A549 (cell line): Measurements from ENCODE around the gene MYBL2. TPM values are rescaled to one million over a fixed set of nuclear protein-coding genes. Genes with fewer than 3 reads are reported as not detected.

ENCODE experiments used
- ATAC-seq, 2 experiments: fragments of 200-7000 bp in 1 of 2; fragments of >200 bp in 1 of 2; cut with Nextera tagmentation in 1 of 2; cut with Tn5 transposase in 1 of 2; 3 replicates each; pipeline versions ENCODE4 v1.8.0 to v1.9.1; 2018 to 2020; ENCODE audit warnings: mild to moderate bottlenecking in 1 of 2, moderate library complexity in 1 of 2
- CTCF ChIA-PET: fragments of 300-600 bp; sonication (Branson Sonifier 250); formaldehyde crosslinking; extraction: SDS; loops from one replicate; lab custom pipeline; 2021; ENCODE audit warnings: antibody characterized with exemption, inconsistent platforms; lab: Yijun Ruan, JAX
- POLR2A ChIA-PET: fragments of 350-600 bp; formaldehyde crosslinking; extraction: SDS; loops from one replicate; lab custom pipeline; 2021; ENCODE audit warnings: antibody characterized with exemption, inconsistent platforms; lab: Yijun Ruan, JAX
- DNase-seq, 2 experiments: peaks; one replicate each; pipeline versions ENCODE4 v3.0.0 to v3.0.0-alpha.2; 2011 to 2016; ENCODE audit warnings: low read depth in 1 of 2, low spot score in 1 of 2
- FAIRE-seq: peaks from 2 replicates; lab custom pipeline; 2011; peaks lifted over from hg19 to GRCh38; lab: Jason Lieb, UNC
- H3K27ac ChIP-seq, 2 experiments: fragments of >200 bp; sonication (Bioruptor Twin); formaldehyde crosslinking; 3 replicates each; pipeline ENCODE4 v1.5.1; 2016 to 2017
- H3K4me1 ChIP-seq: fragments of >200 bp; sonication (Bioruptor Twin); formaldehyde crosslinking; 3 replicates; pipeline ENCODE4 v1.6.1; 2016
- H3K4me2 ChIP-seq: fragments of >200 bp; sonication (Bioruptor Twin); formaldehyde crosslinking; 3 replicates; pipeline ENCODE4 v1.6.1; 2016
- H3K4me3 ChIP-seq: fragments of >200 bp; sonication (Bioruptor Twin); formaldehyde crosslinking; 3 replicates; pipeline ENCODE4 v1.5.1; 2016
- H3K9me3 ChIP-seq: fragments of >200 bp; sonication (Bioruptor Twin); formaldehyde crosslinking; 3 replicates; pipeline ENCODE4 v1.6.1; 2016
- BCL3 ChIP-seq: fragments of >200 bp; sonication (Bioruptor Twin); formaldehyde crosslinking; IDR thresholded peaks from 3 replicates; pipeline ENCODE4 v1.6.1; 2016
- CTCF ChIP-seq: fragments of >200 bp; sonication (Bioruptor Twin); formaldehyde crosslinking; IDR thresholded peaks from 3 replicates; pipeline ENCODE4 v1.5.1; 2016
- E2F6 ChIP-seq: IDR thresholded peaks from 2 replicates; pipeline ENCODE4 v1.6.1; 2012; ENCODE audit warnings: low read depth, borderline replicate concordance
- EHF ChIP-seq: fragments of 250-450 bp; sonication (Bioruptor Pico); IDR thresholded peaks from 2 replicates; pipeline ENCODE4 v1.5.0; 2020; ENCODE audit warnings: mild to moderate bottlenecking
- GATA3 ChIP-seq: IDR thresholded peaks from 2 replicates; pipeline ENCODE4 v1.6.1; 2012; ENCODE audit warnings: borderline replicate concordance
- HEYL ChIP-seq: fragments of 250-450 bp; sonication (Bioruptor Pico); IDR thresholded peaks from 2 replicates; pipeline ENCODE4 v1.8.0; 2021; ENCODE audit warnings: mild to moderate bottlenecking, moderate library complexity
- HMGXB4 ChIP-seq: fragments of 250-450 bp; sonication (Bioruptor Pico); IDR thresholded peaks from 2 replicates; pipeline ENCODE4 v1.5.0; 2021; ENCODE audit warnings: mild to moderate bottlenecking, moderate library complexity, borderline replicate concordance
- HOXB13 ChIP-seq: fragments of 250-450 bp; sonication (Bioruptor Pico); IDR thresholded peaks from 2 replicates; pipeline ENCODE4 v1.5.0; 2020; ENCODE audit warnings: low read depth, mild to moderate bottlenecking, moderate library complexity
- MYC ChIP-seq: IDR thresholded peaks from 2 replicates; pipeline ENCODE4 v1.6.1; 2012; ENCODE audit warnings: mild to moderate bottlenecking, inconsistent platforms, low read length, improper control_type of control experiment, borderline replicate concordance
- PBX3 ChIP-seq: IDR thresholded peaks from 2 replicates; pipeline ENCODE4 v1.6.1; 2012
- POLR2A ChIP-seq: IDR thresholded peaks from 2 replicates; pipeline ENCODE4 v1.6.1; 2012; ENCODE audit warnings: mild to moderate bottlenecking, low read length
- RARB ChIP-seq: fragments of 250-450 bp; sonication (Bioruptor Pico); IDR thresholded peaks from 2 replicates; pipeline ENCODE4 v1.8.0; 2021; ENCODE audit warnings: mild to moderate bottlenecking, moderate library complexity
- RNF2 ChIP-seq: fragments of 200-600 bp; sonication (generic); IDR thresholded peaks from 2 replicates; pipeline ENCODE4 v1.6.1; 2016; ENCODE audit warnings: low read depth, mild to moderate bottlenecking, antibody characterized with exemption, moderate library complexity, borderline replicate concordance
- TFCP2L1 ChIP-seq: fragments of 250-450 bp; sonication (Bioruptor Pico); IDR thresholded peaks from 2 replicates; pipeline ENCODE4 v1.5.0; 2021; ENCODE audit warnings: mild to moderate bottlenecking
- TP53 ChIP-seq: fragments of 250-450 bp; sonication (Bioruptor Pico); IDR thresholded peaks from 2 replicates; pipeline ENCODE4 v1.5.0; 2021; ENCODE audit warnings: mild to moderate bottlenecking, moderate library complexity
- ZC3H11A ChIP-seq: fragments of 450-650 bp; IDR thresholded peaks from 2 replicates; pipeline ENCODE4 v1.6.1; 2014; ENCODE audit warnings: antibody characterized with exemption, mild to moderate bottlenecking
- ZFP36 ChIP-seq: fragments of 450-650 bp; IDR thresholded peaks from 2 replicates; pipeline ENCODE4 v1.6.1; 2014; ENCODE audit warnings: borderline replicate concordance; ENCODE audit not compliant: partially characterized antibody
- ZNF302 ChIP-seq: fragments of 250-450 bp; sonication (Bioruptor Pico); IDR thresholded peaks from 2 replicates; pipeline ENCODE4 v1.9.0; 2021; ENCODE audit warnings: inconsistent platforms, mild to moderate bottlenecking, moderate library complexity
- WGBS: methylation state at CpG from one replicate; pipeline ENCODE4 v1.1.6; 2017; ENCODE audit errors: missing lambda C conversion rate; 5-methylcytosine and 5-hydroxymethylcytosine counted together
- polyA plus RNA-seq, 4 experiments: library from polyadenylated mRNA; depleted of rRNA in 3 of 4; stranded (reverse); fragments of >200 nt; fragmentation: RNase III in 1 of 4; extraction: RNeasy Plus Mini Kit Qiagen cat#74134 plus additional on column Dnase treatment in 1 of 4; gene quantifications; 2 replicates in 3 of 4; 3 replicates in 1 of 4; pipeline ENCODE4 v1.2.3, GENCODE V29; 2011 to 2017
- TF ChIP-seq, protein P1 (sequence below): fragments of 250-450 bp; sonication (Bioruptor Pico); IDR thresholded peaks from 2 replicates; pipeline ENCODE4 v1.5.0; 2020; ENCODE audit warnings: low read depth, mild to moderate bottlenecking, moderate library complexity
- TF ChIP-seq, protein P2 (sequence below): fragments of 450-650 bp; IDR thresholded peaks from 2 replicates; pipeline ENCODE4 v1.6.1; 2014; ENCODE audit warnings: antibody characterized with exemption

MYBL2 gene
- polyA plus RNA-seq, 2 of the 4 experiments (the other 2 are of a cell fraction) = 19.9 to 53.7 TPM

DNA sequence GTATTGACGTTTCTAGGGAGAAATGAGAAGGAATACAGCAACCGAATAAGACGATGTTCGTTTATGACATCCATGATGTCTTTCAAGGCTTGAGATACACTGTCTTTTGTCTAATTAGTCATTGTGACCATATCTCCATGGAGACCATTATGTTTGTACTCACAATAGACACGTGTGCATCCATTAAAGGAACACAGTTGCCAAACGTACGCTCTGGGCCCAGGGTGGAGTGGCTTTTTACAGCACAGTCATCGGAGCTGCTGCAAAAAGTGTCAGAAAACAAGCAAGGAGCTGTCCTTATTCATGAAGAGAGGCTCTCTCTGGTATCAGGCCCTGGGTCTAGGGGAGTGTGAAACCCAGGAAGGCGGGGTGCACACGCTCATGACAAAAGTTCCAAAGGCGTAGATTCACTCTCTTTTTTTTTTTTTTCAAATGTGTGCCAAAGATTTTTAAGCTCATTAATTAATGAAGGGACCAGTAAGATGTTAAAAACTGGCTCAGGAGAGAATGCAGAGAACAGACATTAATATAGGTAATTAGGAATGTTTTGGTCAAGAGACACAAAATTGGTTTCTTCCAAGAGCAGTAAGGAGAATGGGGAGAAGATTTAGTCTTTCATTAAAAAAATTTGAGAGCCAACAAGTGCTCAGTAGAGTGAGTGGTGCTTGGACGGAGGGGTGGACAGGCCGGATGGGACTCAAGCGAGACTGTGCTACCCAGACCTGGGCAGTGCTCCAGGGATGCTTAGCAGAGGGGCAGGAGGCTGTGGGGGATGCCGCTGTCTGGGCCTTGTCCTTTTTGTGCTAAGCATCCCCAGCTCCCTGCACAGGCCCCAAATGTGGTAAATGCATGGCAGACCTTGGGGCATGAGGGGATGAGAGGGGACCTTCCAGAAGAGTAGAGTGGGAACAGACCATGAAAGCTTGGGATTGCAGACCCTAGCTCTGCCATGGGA, 94.7 kb downstream of the MYBL2 start:
- ATAC-seq = peak in 1 of 2 experiments; percentile 19; a peak in 2 of 6 replicates
- TF ChIP-seq, protein P1, sequence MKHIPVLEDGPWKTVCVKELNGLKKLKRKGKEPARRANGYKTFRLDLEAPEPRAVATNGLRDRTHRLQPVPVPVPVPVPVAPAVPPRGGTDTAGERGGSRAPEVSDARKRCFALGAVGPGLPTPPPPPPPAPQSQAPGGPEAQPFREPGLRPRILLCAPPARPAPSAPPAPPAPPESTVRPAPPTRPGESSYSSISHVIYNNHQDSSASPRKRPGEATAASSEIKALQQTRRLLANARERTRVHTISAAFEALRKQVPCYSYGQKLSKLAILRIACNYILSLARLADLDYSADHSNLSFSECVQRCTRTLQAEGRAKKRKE (CRISPR knock-in tag) = no peak
- TF ChIP-seq GATA3 (no peak), ZNF302 (CRISPR knock-in tag) (no peak), TP53 (CRISPR knock-in tag) (no peak), CTCF (no peak), ZC3H11A (no peak), BCL3 (no peak), TFCP2L1 (CRISPR knock-in tag) (no peak), MYC (no peak), HMGXB4 (CRISPR knock-in tag) (no peak), EHF (no peak), RNF2 (no peak), RARB (no peak), ZFP36 (no peak), PBX3 (no peak), E2F6 (no peak), POLR2A (no peak), HOXB13 (CRISPR knock-in tag) (no peak), HEYL (CRISPR knock-in tag) (no peak)
- TF ChIP-seq, protein P2, sequence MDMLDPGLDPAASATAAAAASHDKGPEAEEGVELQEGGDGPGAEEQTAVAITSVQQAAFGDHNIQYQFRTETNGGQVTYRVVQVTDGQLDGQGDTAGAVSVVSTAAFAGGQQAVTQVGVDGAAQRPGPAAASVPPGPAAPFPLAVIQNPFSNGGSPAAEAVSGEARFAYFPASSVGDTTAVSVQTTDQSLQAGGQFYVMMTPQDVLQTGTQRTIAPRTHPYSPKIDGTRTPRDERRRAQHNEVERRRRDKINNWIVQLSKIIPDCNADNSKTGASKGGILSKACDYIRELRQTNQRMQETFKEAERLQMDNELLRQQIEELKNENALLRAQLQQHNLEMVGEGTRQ = no peak
- TF ChIP-seq, all 56 proteins: peak for 0
- CTCF ChIA-PET = interaction anchor here (2.4 to 6.0 kb wide), 2 partner anchors 11 to 319 kb away, joined by 11 to 43 read pairs; no protein-coding TSS in a partner anchor
- FAIRE-seq (no peak), DNase-seq (no peak)
- POLR2A ChIA-PET = interaction anchor here (0.6 kb wide), 1 partner anchor 338 kb away, joined by 6 read pairs; no protein-coding TSS in a partner anchor
- H3K4me1 ChIP-seq = no peaks in the 10 kb centered on the region
- H3K27ac ChIP-seq = no peak overlapping the region
- WGBS = 63% methylated on average over 15 of the region's 15 CpGs
- H3K9me3 ChIP-seq = no peaks in the 10 kb centered on the region
- no peak overlapping the region for H3K4me3 ChIP-seq
- no peak overlapping the region for H3K4me2 ChIP-seq
